ENCODE results near the gene COG2. TPM values are rescaled to one million over a fixed set of nuclear protein-coding genes. Genes with fewer than 3 reads are reported as not detected.
A peak's percentile ranks its signal among the peaks of the same experiment; 100 is the strongest.

Gene COG2
- total and polyA plus RNA-seq, 2 of the 13 experiments (the other 11 are each of a cell fraction or from before 2014, with no cell fraction given) = 16.8 to 36.3 TPM

- TF ChIP-seq ZNF614 (CRISPR knock-in tag; IDR thresholded peaks at IDR 0.05; ENCODE audit: borderline replicate concordance) (no peak), ZNF576 (CRISPR knock-in tag; IDR thresholded peaks at IDR 0.05) (no peak), BRF2 (CRISPR knock-in tag; IDR thresholded peaks at IDR 0.05) (no peak), ZKSCAN5 (CRISPR knock-in tag; IDR thresholded peaks at IDR 0.05) (no peak), GLI4 (CRISPR knock-in tag; IDR thresholded peaks at IDR 0.05; ENCODE audit: borderline replicate concordance) (no peak), ZNF839 (CRISPR knock-in tag; IDR thresholded peaks at IDR 0.05; ENCODE audit: borderline replicate concordance) (0 out of 2 replicates have a peak, but pooled peaks have one; percentile 59), ZIK1 (CRISPR knock-in tag; IDR thresholded peaks at IDR 0.05; ENCODE audit: borderline replicate concordance, low read depth) (peak; percentile 74; the same call in 1 of the 2 replicates), ZFY (CRISPR knock-in tag; IDR thresholded peaks at IDR 0.05) (no peak; the same call in 1 of the 2 replicates), CERS6 (CRISPR knock-in tag; IDR thresholded peaks at IDR 0.05) (no peak), SNAPC4 (CRISPR knock-in tag; IDR thresholded peaks at IDR 0.05) (0 out of 2 replicates have a peak, but pooled peaks have one; percentile 28), EED (CRISPR knock-in tag; IDR thresholded peaks at IDR 0.05) (no peak), ZNF720 (CRISPR knock-in tag; IDR thresholded peaks at IDR 0.05) (no peak), ZBTB25 (CRISPR knock-in tag; IDR thresholded peaks at IDR 0.05) (peak; percentile 61; the same call in 1 of the 2 replicates), ZNF878 (CRISPR knock-in tag; IDR thresholded peaks at IDR 0.05) (peak; percentile 84; the same call in 1 of the 2 replicates), RFX3 (CRISPR knock-in tag; IDR thresholded peaks at IDR 0.05) (no peak), NFIC (IDR thresholded peaks at IDR 0.05; ENCODE audit: low read length) (peak; percentile 86), KDM2A (CRISPR knock-in tag; IDR thresholded peaks at IDR 0.05; ENCODE audit: borderline replicate concordance, low read depth) (peak; percentile 63; the same call in 1 of the 2 replicates), TEAD2 (CRISPR knock-in tag; IDR thresholded peaks at IDR 0.05) (no peak), SRSF1 (optimal IDR thresholded peaks at IDR 0.05; ENCODE audit: low read depth, low read length) (no peak), DNMT1 (CRISPR knock-in tag; IDR thresholded peaks at IDR 0.05) (no peak), ARNTL (CRISPR knock-in tag; IDR thresholded peaks at IDR 0.05) (peak; percentile 95), ZMYM4 (CRISPR knock-in tag; IDR thresholded peaks at IDR 0.05) (peak; percentile 92)
Observed at GRCh38 chr1:230728710-230729392, 86.6 kb downstream of the COG2 start (continued).
